GM12891 (cell line): Measurements from ENCODE around the gene SEMA4D.

ENCODE experiments used
- POLR2A ChIP-seq: IDR thresholded peaks from 2 replicates; pipeline ENCODE4 v1.6.1; 2011; ENCODE audit warnings: low read depth, low read length, control low read depth
- POLR2AphosphoS5 ChIP-seq: IDR thresholded peaks from 2 replicates; pipeline ENCODE4 v1.6.1; 2011; ENCODE audit warnings: low read depth, low read length, control low read depth
- SPI1 ChIP-seq: IDR thresholded peaks from 2 replicates; pipeline ENCODE4 v1.6.1; 2011; ENCODE audit warnings: low read depth, low read length, control low read depth

GRCh38 chr9:89450213-89450612 is 47.7 kb downstream of the SEMA4D start:
- TF ChIP-seq POLR2A (no peak), POLR2AphosphoS5 (no peak), SPI1 (no peak)
